GM12878 (cell line): ENCODE results near the gene ABCF3. TPM values are rescaled to one million over a fixed set of nuclear protein-coding genes. Genes with fewer than 3 reads are reported as not detected.

Experiments used
- ATAC-seq: fragments of 200-7000 bp; cut with Tn5 transposase; 3 replicates; pipeline ENCODE4 v1.9.1; 2020; ENCODE audit warnings: mild to moderate bottlenecking, moderate library complexity
- BruUV-seq: library from RNA; stranded (reverse); fragments of 400-500 nt; replicated peaks from 2 replicates; lab custom pipeline; 2021; lab: Mats Ljungman, UMichigan
- CTCF ChIA-PET: fragments of 300-600 bp; sonication (Branson Sonifier 250); formaldehyde crosslinking; extraction: SDS; loops from one replicate; lab custom pipeline; 2021; ENCODE audit warnings: inconsistent platforms; lab: Yijun Ruan, JAX
- POLR2A ChIA-PET: fragments of 350-600 bp; formaldehyde crosslinking; extraction: SDS; loops from one replicate; lab custom pipeline; 2021; ENCODE audit warnings: inconsistent platforms; lab: Charles Lee
- RAD21 ChIA-PET: fragments of 300-600 bp; sonication (Branson Sonifier 250); formaldehyde crosslinking; loops from one replicate; lab custom pipeline; 2023; ENCODE audit warnings: antibody characterized with exemption; ENCODE audit not compliant: unreplicated experiment; lab: Charles Lee
- SMC1A ChIA-PET: fragments of 300-600 bp; sonication (Branson Sonifier 250); formaldehyde crosslinking; loops from one replicate; lab custom pipeline; 2023; ENCODE audit not compliant: unreplicated experiment, uncharacterized antibody; lab: Charles Lee
- DNase-seq: peaks from one replicate; pipeline ENCODE4 v3.0.0-alpha.2; 2011; ENCODE audit warnings: low read depth, low spot score
- FAIRE-seq: peaks from 3 replicates; lab custom pipeline; 2011; peaks lifted over from hg19 to GRCh38; lab: Jason Lieb, UNC
- H2AFZ ChIP-seq: 2 replicates; pipeline ENCODE4 v1.6.0; 2011; ENCODE audit warnings: low read depth, low read length, control low read depth; ENCODE audit not compliant: control insufficient read depth
- H3K27ac ChIP-seq: 2 replicates; pipeline ENCODE4 v1.5.1; 2011; ENCODE audit warnings: control low read depth; ENCODE audit not compliant: control insufficient read depth, insufficient read depth
- H3K27me3 ChIP-seq, 2 experiments: replicated peaks in 1 of 2; 2 replicates each; pipeline versions ENCODE4 v1.6.0 to v1.6.1; 2011; ENCODE audit warnings: low read length in 1 of 2; ENCODE audit not compliant: control insufficient read depth in 2 of 2, insufficient read depth in 2 of 2
- H3K36me3 ChIP-seq, 2 experiments: 2 replicates each; pipeline ENCODE4 v1.5.1; 2011; ENCODE audit warnings: low read length in 1 of 2; ENCODE audit not compliant: control insufficient read depth in 2 of 2, insufficient read depth in 2 of 2
- H3K4me1 ChIP-seq: 2 replicates; pipeline ENCODE4 v1.6.1; 2011; ENCODE audit warnings: mild to moderate bottlenecking, low read length, moderate library complexity, mixed read lengths; ENCODE audit not compliant: control insufficient read depth, insufficient read depth
- H3K4me2 ChIP-seq: 2 replicates; pipeline ENCODE4 v1.6.0; 2011; ENCODE audit warnings: control low read depth; ENCODE audit not compliant: control insufficient read depth, insufficient read depth
- H3K4me3 ChIP-seq: fragments of 200-600 bp; sonication (generic); 2 replicates; pipeline ENCODE4 v1.5.1; 2016
- H3K79me2 ChIP-seq: 2 replicates; pipeline ENCODE4 v1.6.0; 2011; ENCODE audit warnings: low read length; ENCODE audit not compliant: control insufficient read depth, insufficient read depth
- H3K9ac ChIP-seq: 2 replicates; pipeline ENCODE4 v1.8.0; 2011; ENCODE audit warnings: low read length, control low read depth, mixed read lengths; ENCODE audit not compliant: control insufficient read depth, insufficient read depth
- H3K9me3 ChIP-seq: replicated peaks from 3 replicates; pipeline ENCODE4 v1.5.1; 2011; ENCODE audit warnings: mild to moderate bottlenecking, low read length; ENCODE audit not compliant: control insufficient read depth, insufficient read depth
- H4K20me1 ChIP-seq: 2 replicates; pipeline ENCODE4 v1.6.0; 2011; ENCODE audit not compliant: control insufficient read depth, insufficient read depth
- DPF2 ChIP-seq: fragments of 450-650 bp; IDR thresholded peaks from 2 replicates; pipeline ENCODE4 v1.6.1; 2017; ENCODE audit warnings: mild to moderate bottlenecking
- MXI1 ChIP-seq: fragments of 150-350 bp; IDR thresholded peaks from 2 replicates; pipeline ENCODE4 v1.6.1; 2011; ENCODE audit warnings: low read depth, mild to moderate bottlenecking, inconsistent platforms, low read length, improper control_type of control experiment
- TCF7 ChIP-seq: IDR thresholded peaks from 2 replicates; pipeline ENCODE4 v1.6.1; 2014; ENCODE audit warnings: antibody characterized with exemption, borderline replicate concordance
- ZNF384 ChIP-seq: IDR thresholded peaks from 2 replicates; pipeline ENCODE4 v1.6.1; 2012; ENCODE audit warnings: low read depth, mild to moderate bottlenecking, low read length, improper control_type of control experiment, borderline replicate concordance
- WGBS: methylation state at CpG from one replicate; pipeline ENCODE4 v1.1.6; 2016; ENCODE audit warnings: low lambda C conversion rate; ENCODE audit not compliant: insufficient replicate concordance, insufficient coverage; ENCODE audit errors: missing lambda C conversion rate; 5-methylcytosine and 5-hydroxymethylcytosine counted together
- in situ Hi-C: fragments of 300-500 bp; cut with MboI; formaldehyde crosslinking; loops from 9 replicates; pipeline ENCODE4 v1.14.3; 2018; ENCODE audit warnings: mixed read lengths
- intact Hi-C: fragments of 100-400 bp; cut with micrococcal nuclease; formaldehyde crosslinking; loops from one replicate; pipeline ENCODE4 v1.14.2; 2022; ENCODE audit not compliant: unreplicated experiment
- polyA plus RNA-seq, 11 experiments: library from polyadenylated mRNA; depleted of rRNA in 4 of 11; unstranded in 6 of 11; stranded (reverse) in 5 of 11; fragments of >200 nt; fragmentation: Nextera tagmentation in 4 of 11; fragmentation: Illumina TruSeq in 1 of 11; extraction: Ambion mirVana in 4 of 11; extraction: Trizol in 1 of 11; gene quantifications; 1 replicate in 1 of 11; 2 replicates in 10 of 11; pipeline versions ENCODE4 v1.2.1 to v1.2.3, GENCODE V29; 2011 to 2016; ENCODE audit warnings: inconsistent platforms in 2 of 11, missing spikeins in 2 of 11, low read depth in 1 of 11
- total RNA-seq, 4 experiments: library from RNA; depleted of rRNA in 3 of 4; stranded (reverse); fragments of >200 nt in 3 of 4; fragmentation: Illumina TruSeq in 1 of 4; extraction: Trizol in 1 of 4; gene quantifications; 2 replicates each; pipeline versions ENCODE4 v1.2.1 to v1.2.3, GENCODE V29; 2013 to 2021

Gene ABCF3
- total and polyA plus RNA-seq, 10 of the 15 experiments (the other 5 are each of a cell fraction or from before 2014, with no cell fraction given) = 6.1 to 71.3 (median 46.9) TPM

DNA sequence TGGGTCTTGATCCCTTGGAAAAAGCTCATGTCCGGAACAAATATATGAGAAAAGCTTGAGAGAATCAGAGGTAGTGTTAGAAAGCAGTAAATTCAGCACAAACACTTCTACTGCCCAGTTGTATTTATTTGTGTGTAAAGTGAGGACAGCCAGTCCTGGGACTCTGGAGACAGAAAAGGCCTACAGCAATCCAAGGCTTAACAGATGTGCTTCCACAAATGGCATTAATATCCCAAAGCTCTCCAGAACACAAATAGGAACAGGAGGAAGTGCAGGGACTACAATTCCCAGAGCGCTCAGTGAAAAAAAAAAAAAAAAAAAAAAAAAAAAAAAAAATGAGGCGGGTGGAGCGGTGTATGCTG lies 11.7 kb upstream of the ABCF3 start:
- no peak overlapping the region for H3K27ac ChIP-seq
- H3K36me3 ChIP-seq = peaks cover 4 to 8% of the 10 kb centered on the region in 2 experiments; a peak in 3 of 4 replicates
- intact Hi-C loops (loop anchor here (1.0 to 2.0 kb wide), 3 partner anchors 11 to 125 kb away; partner anchors contain the start of genes EIF2B5 and PSMD2), in situ Hi-C loops (no loop called here)
- RAD21 ChIA-PET = interaction anchor here (0.9 to 1.2 kb wide), 2 partner anchors 19 to 29 kb away, joined by 3 to 5 read pairs; partner anchors contain the start of gene DVL3
- peaks cover 31% of the 10 kb centered on the region for H3K79me2 ChIP-seq
- H3K9me3 ChIP-seq = no peaks in the 10 kb centered on the region
- DNase-seq (no peak), ATAC-seq (no peak), FAIRE-seq (no peak)
- peak; percentile 100 for TF ChIP-seq ZNF384
- peak; percentile 22; the same call in 1 of the 2 replicates for TF ChIP-seq MXI1
- TF ChIP-seq DPF2 = no peak
- TF ChIP-seq TCF7 = no peak
- no TSS peak for BruUV-seq
- peak overlapping the region; percentile 31 for H2AFZ ChIP-seq
- H3K4me3 ChIP-seq = no peak overlapping the region
- SMC1A ChIA-PET = interaction anchor here (1.0 to 1.3 kb wide), 3 partner anchors 11 to 22 kb away, joined by 3 to 5 read pairs (median 4); partner anchors contain the start of gene ABCF3
- H3K9ac ChIP-seq = 0 out of 2 replicates have a peak overlapping the region, but pooled peaks have one; percentile 4
- H4K20me1 ChIP-seq = no peaks in the 10 kb centered on the region
- CTCF ChIA-PET = interaction anchor here (1.5 to 2.3 kb wide), 2 partner anchors 53 to 279 kb away, joined by 3 to 12 read pairs; no protein-coding TSS in a partner anchor
- H3K4me2 ChIP-seq = peak overlapping the region; percentile 7; the same call in 1 of the 2 replicates
- H3K27me3 ChIP-seq = no peaks in the 10 kb centered on the region
- H3K4me1 ChIP-seq = peaks cover 9% of the 10 kb centered on the region
- POLR2A ChIA-PET = interaction anchor here (0.6 to 2.8 kb wide), 11 partner anchors 8 to 87 kb away, joined by 3 to 16 read pairs (median 5); partner anchors contain the start of genes ABCF3 and CAMK2N2
- WGBS = 39% methylated on average over 2 of the region's 4 CpGs
